Upper lobe of left lung (tissue), 6 donors: ENCODE data around the gene DENND1A. TPM values are rescaled to one million over a fixed set of nuclear protein-coding genes. Genes with fewer than 3 reads are reported as not detected.
A peak's percentile ranks its signal among the peaks of the same experiment; 100 is the strongest.

Experiments used
- ATAC-seq, 2 donors: fragments of 200-7000 bp; cut with Tn5 transposase; one replicate each; pipeline ENCODE4 v1.9.1; 2022; ENCODE audit warnings: mild to moderate bottlenecking in 2 of 2, moderate library complexity in 2 of 2; ENCODE audit not compliant: low FRiP score in 2 of 2
- DNase-seq, 2 donors: peaks; one replicate each; pipeline ENCODE4 v3.0.0-alpha.2; 2019 to 2020
- H3K27ac ChIP-seq, 4 donors: fragments of 200-600 bp; sonication (generic); one replicate each; pipeline ENCODE4 v1.5.1; 2016 to 2019
- H3K27me3 ChIP-seq, 4 donors: fragments of 200-600 bp; sonication (generic); one replicate each; pipeline ENCODE4 v1.5.1; 2017 to 2019
- H3K36me3 ChIP-seq, 4 donors: fragments of 200-600 bp; sonication (generic); one replicate each; pipeline ENCODE4 v1.5.1; 2016 to 2019
- H3K4me1 ChIP-seq, 4 donors: fragments of 200-600 bp; sonication (generic); one replicate each; pipeline ENCODE4 v1.5.1; 2018 to 2019
- H3K4me3 ChIP-seq, 4 donors: fragments of 200-600 bp; sonication (generic); one replicate each; pipeline ENCODE4 v1.5.1; 2017 to 2019; ENCODE audit warnings: mild to moderate bottlenecking in 2 of 4, moderate library complexity in 1 of 4
- H3K9me3 ChIP-seq, 4 donors: fragments of 200-600 bp; sonication (generic); one replicate each; pipeline ENCODE4 v1.5.1; 2018 to 2019
- CTCF ChIP-seq, 6 experiments: fragments of 450-650 bp in 4 of 6; fragments of 200-600 bp in 2 of 6; sonication (generic) in 2 of 6; IDR thresholded peaks; one replicate each; pipeline ENCODE4 v1.5.1; 2016 to 2019; ENCODE audit warnings: antibody characterized with exemption in 6 of 6
- EP300 ChIP-seq, 4 donors: sonication (generic); formaldehyde crosslinking; IDR thresholded peaks; one replicate each; pipeline ENCODE4 v1.5.1; 2017; ENCODE audit warnings: antibody characterized with exemption in 4 of 4, control low read depth in 2 of 4
- POLR2A ChIP-seq, 4 donors: fragments of 450-650 bp; IDR thresholded peaks; one replicate each; pipeline ENCODE4 v1.5.1; 2016 to 2017; ENCODE audit warnings: antibody characterized with exemption in 4 of 4, mild to moderate bottlenecking in 2 of 4
- POLR2AphosphoS5 ChIP-seq, 2 donors: sonication (generic); formaldehyde crosslinking; IDR thresholded peaks; one replicate each; pipeline ENCODE4 v1.5.1; 2017; ENCODE audit warnings: antibody characterized with exemption in 2 of 2
- WGBS, 2 donors: methylation state at CpG; one replicate each; pipeline ENCODE4 v1.1.5; 2017 to 2018; 5-methylcytosine and 5-hydroxymethylcytosine counted together
- total RNA-seq, 6 donors: library from RNA; depleted of rRNA in 4 of 6; stranded (reverse); fragments of >200 nt in 4 of 6; gene quantifications; one replicate each; pipeline versions ENCODE4 v1.1.0 to v1.2.1, GENCODE V29; 2016 to 2021
- donor health status: DM: no; HTN: no; CAD: no; lungs with moderate emphysema.
- donor health status: DM: no; HTN: yes; CAD: no; lungs with severe emphysema.

The DENND1A gene
- total RNA-seq, 6 donors from 2014 or later = 9.8 to 46.1 (median 16.0) TPM

GRCh38 chr9:123865226-123866000, 64.5 kb downstream of the DENND1A start:
- Histone ChIP-seq H3K27ac (peak overlapping the region in 1 of 4 donors; percentile 32), H3K4me1 (peaks cover 9 to 19% (median 13%) of the 10 kb centered on the region in 4 donors), H3K27me3 (no peaks in the 10 kb centered on the region), H3K9me3 (no peaks in the 10 kb centered on the region), H3K4me3 (no peak overlapping the region), H3K36me3 (no peaks in the 10 kb centered on the region)
- 66 to 84% methylated on average over 3 of the region's 3 CpGs for WGBS, 2 donors
- TF ChIP-seq EP300 (IDR thresholded peaks at IDR 0.05) = no peak
- no peak for TF ChIP-seq CTCF (IDR thresholded peaks at IDR 0.05)
- no peak for TF ChIP-seq POLR2A (IDR thresholded peaks at IDR 0.05)
- TF ChIP-seq POLR2AphosphoS5 (IDR thresholded peaks at IDR 0.05) = no peak
- DNase-seq (no peak), ATAC-seq (peak in 1 of 2 donors; percentile 50)

GRCh38 chr9:123864251-123864650, 65.7 kb downstream of the DENND1A start:
- no peak for ATAC-seq
- no peaks in the 10 kb centered on the region for H3K9me3 ChIP-seq
- no peak overlapping the region for H3K4me3 ChIP-seq
- DNase-seq = no peak
- H3K27ac ChIP-seq = no peak overlapping the region
- no peak for TF ChIP-seq EP300 (IDR thresholded peaks at IDR 0.05)
- no peak for TF ChIP-seq CTCF (IDR thresholded peaks at IDR 0.05)
- TF ChIP-seq POLR2AphosphoS5 (IDR thresholded peaks at IDR 0.05) = no peak
- no peak for TF ChIP-seq POLR2A (IDR thresholded peaks at IDR 0.05)
- H3K27me3 ChIP-seq = no peaks in the 10 kb centered on the region
- 83 to 87% methylated on average over 9 of the region's 9 CpGs for WGBS, 2 donors
- peaks cover 9 to 19% (median 13%) of the 10 kb centered on the region in 4 donors for H3K4me1 ChIP-seq
- H3K36me3 ChIP-seq = no peaks in the 10 kb centered on the region

- ATAC-seq = no peak
- Histone ChIP-seq H3K27ac (no peak overlapping the region), H3K4me1 (peaks cover 9 to 17% (median 12%) of the 10 kb centered on the region in 4 donors), H3K9me3 (no peaks in the 10 kb centered on the region), H3K36me3 (no peaks in the 10 kb centered on the region), H3K4me3 (no peak overlapping the region), H3K27me3 (no peaks in the 10 kb centered on the region)
- 71 to 76% methylated on average over 5 of the region's 5 CpGs for WGBS, 2 donors
- TF ChIP-seq CTCF (IDR thresholded peaks at IDR 0.05) (no peak), EP300 (IDR thresholded peaks at IDR 0.05) (no peak), POLR2A (IDR thresholded peaks at IDR 0.05) (no peak), POLR2AphosphoS5 (IDR thresholded peaks at IDR 0.05) (no peak)
- DNase-seq = no peak
Observed at GRCh38 chr9:123863164-123863855, 66.6 kb downstream of the DENND1A start.

GRCh38 chr9:123861756-123862120, 68.2 kb downstream of the DENND1A start:
- H3K4me1 ChIP-seq = peaks cover 4 to 9% (median 7%) of the 10 kb centered on the region in 4 donors
- H3K27me3 ChIP-seq = no peaks in the 10 kb centered on the region
- no peaks in the 10 kb centered on the region for H3K9me3 ChIP-seq
- DNase-seq (no peak), ATAC-seq (no peak)
- TF ChIP-seq CTCF (IDR thresholded peaks at IDR 0.05) (no peak), POLR2A (IDR thresholded peaks at IDR 0.05) (no peak), POLR2AphosphoS5 (IDR thresholded peaks at IDR 0.05) (no peak), EP300 (IDR thresholded peaks at IDR 0.05) (no peak)
- no peak overlapping the region for H3K27ac ChIP-seq
- 95 to 96% methylated on average over 2 of the region's 2 CpGs for WGBS, 2 donors
- H3K4me3 ChIP-seq = no peak overlapping the region
- H3K36me3 ChIP-seq = no peaks in the 10 kb centered on the region
